Thymus (tissue), 11 donors: Measurements from ENCODE around the gene RYR1. TPM values are rescaled to one million over a fixed set of nuclear protein-coding genes. Genes with fewer than 3 reads are reported as not detected.
"Not testable (repeated sequence)": the region's sequence is repeated elsewhere in the genome, so short reads cannot be mapped to it uniquely, and the experiment has no call there.

Experiments
- DNase-seq, 9 donors: peaks; one replicate each; pipeline ENCODE4 v3.0.0-alpha.2; 2013; ENCODE audit warnings: low spot score in 9 of 9, low read depth in 6 of 9, missing footprints in 1 of 9
- H3K27ac ChIP-seq, 2 donors: one replicate each; pipeline ENCODE4 v1.5.1; 2013; ENCODE audit warnings: control low read depth in 1 of 2, low read depth in 1 of 2, low read length in 1 of 2, mild to moderate bottlenecking in 1 of 2, moderate library complexity in 1 of 2
- H3K27me3 ChIP-seq, 2 donors: one replicate each; pipeline ENCODE4 v1.5.1; 2013; ENCODE audit warnings: low read length in 1 of 2; ENCODE audit not compliant: control insufficient read depth in 2 of 2, insufficient read depth in 1 of 2
- H3K36me3 ChIP-seq, 2 donors: one replicate each; pipeline ENCODE4 v1.5.1; 2013; ENCODE audit warnings: low read length in 1 of 2, mild to moderate bottlenecking in 1 of 2, moderate library complexity in 1 of 2; ENCODE audit not compliant: control insufficient read depth in 2 of 2, insufficient read depth in 2 of 2
- H3K4me1 ChIP-seq, 2 donors: one replicate each; pipeline ENCODE4 v1.5.1; 2013; ENCODE audit warnings: low read length in 2 of 2; ENCODE audit not compliant: control insufficient read depth in 2 of 2, insufficient read depth in 2 of 2
- H3K4me3 ChIP-seq, 2 donors: one replicate each; pipeline ENCODE4 v1.5.1; 2013; ENCODE audit warnings: low read length in 2 of 2, control low read depth in 1 of 2, mild to moderate bottlenecking in 1 of 2
- H3K9me3 ChIP-seq, 2 donors: one replicate each; pipeline ENCODE4 v1.5.1; 2013; ENCODE audit warnings: low read length in 1 of 2, mild to moderate bottlenecking in 1 of 2; ENCODE audit not compliant: control insufficient read depth in 2 of 2, insufficient read depth in 1 of 2
- WGBS: extraction: QIAGEN DNeasy Blood & Tissue Kit; methylation state at CpG from one replicate; pipeline ENCODE4 v1.1.7; 2013; 5-methylcytosine and 5-hydroxymethylcytosine counted together
- polyA plus RNA-seq: library from polyadenylated mRNA; stranded (reverse); fragments of 200-250 nt; gene quantifications from one replicate; pipeline ENCODE4 v1.2.3, GENCODE V29; 2013
- total RNA-seq: library from RNA; stranded (reverse); fragments of 120-200 nt; gene quantifications from one replicate; pipeline ENCODE4 v1.2.4, GENCODE V29; 2013
- donor health status: healthy.

RYR1 gene
- total and polyA plus RNA-seq, 2 donors: 1.1 to 1.8 TPM

- WGBS: 95% methylated on average over 21 of the region's 21 CpGs
- no peak for DNase-seq
- Histone ChIP-seq H3K4me3 (no peak overlapping the region), H3K27ac (no peak overlapping the region), H3K9me3 (no peaks in the 10 kb centered on the region), H3K4me1 (no peaks in the 10 kb centered on the region), H3K27me3 (no peaks in the 10 kb centered on the region), H3K36me3 (no peaks in the 10 kb centered on the region)
Measured at GRCh38 chr19:38517321-38517720, 83.8 kb downstream of the RYR1 start.

DNA sequence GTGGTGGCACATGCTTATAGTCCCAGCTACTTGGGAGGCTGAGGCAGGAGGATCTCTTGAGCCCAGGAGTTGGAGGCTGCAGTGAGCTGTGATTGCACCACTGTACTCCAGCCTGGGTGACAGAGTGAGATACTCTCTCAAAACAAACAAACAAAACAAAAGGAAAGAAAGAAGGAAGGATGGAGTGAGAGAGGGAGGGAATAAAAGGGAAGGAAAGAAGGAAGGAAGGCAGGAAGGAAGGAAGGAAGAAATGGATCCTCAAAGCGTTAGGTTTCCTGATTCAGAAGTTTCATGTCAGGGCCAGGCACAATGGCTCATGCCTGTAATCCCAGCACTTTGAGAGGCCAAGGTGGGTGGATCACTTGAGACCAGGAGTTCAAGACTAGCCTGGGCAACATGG, 84.5 kb downstream of the RYR1 start:
- H3K4me1 ChIP-seq, DNase-seq, H3K27ac ChIP-seq, H3K36me3 ChIP-seq, H3K9me3 ChIP-seq, H3K27me3 ChIP-seq, H3K4me3 ChIP-seq: not testable (repeated sequence)
- 80% methylated on average over 1 of the region's 1 CpG for WGBS

- Histone ChIP-seq H3K36me3 (no peaks in the 10 kb centered on the region), H3K27me3 (no peaks in the 10 kb centered on the region), H3K4me1 (no peaks in the 10 kb centered on the region), H3K4me3 (no peak overlapping the region), H3K9me3 (no peaks in the 10 kb centered on the region), H3K27ac (no peak overlapping the region)
- 95% methylated on average over 26 of the region's 26 CpGs for WGBS
- no peak for DNase-seq
Measured at GRCh38 chr19:38519168-38519567, 85.7 kb downstream of the RYR1 start.

DNA sequence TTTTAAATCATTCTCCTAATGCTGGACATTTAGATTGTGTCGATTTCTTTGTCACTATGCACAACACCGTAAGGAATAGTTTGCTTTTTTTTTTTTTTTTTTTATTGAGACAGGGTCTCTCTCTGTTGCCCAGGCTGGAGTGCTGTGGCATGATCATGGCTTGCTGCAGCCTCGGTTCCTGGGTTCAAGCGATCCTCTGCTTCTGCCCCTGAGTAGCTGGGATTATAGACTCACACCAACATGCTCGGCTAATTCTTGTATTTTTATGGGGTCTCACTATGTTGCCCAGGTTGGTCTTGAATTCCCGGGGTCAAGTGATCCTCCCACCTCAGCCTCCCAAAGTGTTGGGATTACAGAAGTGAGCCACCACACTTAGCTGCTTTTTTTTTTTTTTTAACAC, 86.5 kb downstream of the RYR1 start:
- H3K36me3 ChIP-seq: no peaks in the 10 kb centered on the region
- no peak overlapping the region for H3K27ac ChIP-seq
- no peak for DNase-seq
- no peak overlapping the region for H3K4me3 ChIP-seq
- 98% methylated on average over 6 of the region's 6 CpGs for WGBS
- no peaks in the 10 kb centered on the region for H3K4me1 ChIP-seq
- no peaks in the 10 kb centered on the region for H3K27me3 ChIP-seq
- H3K9me3 ChIP-seq: no peaks in the 10 kb centered on the region

GRCh38 chr19:38522915-38523314, 89.4 kb downstream of the RYR1 start:
- WGBS: 95% methylated on average over 15 of the region's 15 CpGs
- Histone ChIP-seq H3K27ac (no peak overlapping the region), H3K4me3 (no peak overlapping the region), H3K36me3 (no peaks in the 10 kb centered on the region), H3K4me1 (no peaks in the 10 kb centered on the region), H3K27me3 (no peaks in the 10 kb centered on the region), H3K9me3 (no peaks in the 10 kb centered on the region)
- no peak for DNase-seq

GRCh38 chr19:38523319-38523718, 89.8 kb downstream of the RYR1 start:
- no peak for DNase-seq
- 92% methylated on average over 3 of the region's 3 CpGs for WGBS
- Histone ChIP-seq H3K9me3 (no peaks in the 10 kb centered on the region), H3K4me3 (no peak overlapping the region), H3K27ac (no peak overlapping the region), H3K36me3 (no peaks in the 10 kb centered on the region), H3K4me1 (no peaks in the 10 kb centered on the region), H3K27me3 (no peaks in the 10 kb centered on the region)

- Histone ChIP-seq H3K9me3 (no peaks in the 10 kb centered on the region), H3K36me3 (no peaks in the 10 kb centered on the region), H3K27ac (no peak overlapping the region), H3K4me1 (no peaks in the 10 kb centered on the region), H3K27me3 (peaks cover 0 to 2% of the 10 kb centered on the region in 2 donors), H3K4me3 (no peak overlapping the region)
- 86% methylated on average over 9 of the region's 9 CpGs for WGBS
- DNase-seq: no peak
Measured at GRCh38 chr19:38524369-38524768, 90.9 kb downstream of the RYR1 start.

DNA sequence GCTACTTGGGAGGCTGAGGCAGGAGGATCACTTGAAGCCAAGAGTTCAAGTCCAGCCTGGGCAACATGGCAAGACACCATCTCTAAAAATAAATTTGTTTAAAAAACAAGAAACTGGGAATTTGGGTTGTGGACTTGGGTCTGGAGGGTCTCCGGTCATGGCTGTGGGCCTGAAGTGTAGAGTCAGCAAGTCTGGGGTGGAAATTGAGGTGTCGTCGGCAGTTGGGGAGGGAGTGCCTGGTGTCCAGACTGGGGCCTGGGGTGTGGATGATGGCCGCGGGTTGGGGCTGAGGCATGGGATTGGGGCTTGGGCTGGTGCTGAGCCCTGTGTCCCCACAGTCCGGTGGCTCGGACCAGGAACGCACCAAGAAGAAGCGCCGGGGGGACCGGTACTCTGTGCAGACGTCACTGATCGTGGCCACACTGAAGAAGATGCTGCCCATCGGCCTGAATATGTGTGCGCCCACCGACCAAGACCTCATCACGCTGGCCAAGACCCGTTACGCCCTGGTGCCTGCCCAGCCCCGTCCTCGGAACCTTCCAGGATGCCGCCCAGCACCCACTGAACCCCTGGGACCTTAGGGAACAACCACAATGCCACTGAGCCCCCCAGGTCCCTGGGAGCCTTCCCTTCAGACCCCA, 91.6 kb downstream of the RYR1 start:
- Histone ChIP-seq H3K27ac (no peak overlapping the region), H3K4me1 (no peaks in the 10 kb centered on the region), H3K27me3 (peaks cover 0 to 2% of the 10 kb centered on the region in 2 donors), H3K4me3 (no peak overlapping the region), H3K36me3 (no peaks in the 10 kb centered on the region), H3K9me3 (no peaks in the 10 kb centered on the region)
- no peak for DNase-seq
- 96% methylated on average over 22 of the region's 22 CpGs for WGBS

DNA sequence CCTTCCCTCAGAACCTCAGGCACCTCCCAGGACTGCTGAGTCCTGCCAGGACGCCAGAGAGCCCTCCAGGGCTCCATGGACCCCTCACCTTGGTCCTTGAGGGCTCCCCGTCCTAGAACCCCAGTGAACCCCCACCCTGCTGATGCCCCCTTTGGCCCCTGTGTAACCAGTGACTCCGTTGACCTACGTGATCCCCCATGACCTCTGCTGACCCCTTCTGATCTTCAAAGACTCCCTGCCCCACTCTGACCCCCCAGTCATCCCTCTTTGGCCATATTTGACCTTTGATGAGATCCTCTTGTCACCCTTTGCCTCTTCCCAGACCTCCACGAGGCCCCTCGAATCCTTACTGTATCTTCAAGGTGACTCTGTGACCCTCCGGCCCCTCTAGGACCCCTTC, 92.9 kb downstream of the RYR1 start:
- peaks cover 0 to 2% of the 10 kb centered on the region in 2 donors for H3K27me3 ChIP-seq
- H3K36me3 ChIP-seq: no peaks in the 10 kb centered on the region
- H3K4me1 ChIP-seq: no peaks in the 10 kb centered on the region
- WGBS: 90% methylated on average over 7 of the region's 7 CpGs
- no peak overlapping the region for H3K4me3 ChIP-seq
- no peaks in the 10 kb centered on the region for H3K9me3 ChIP-seq
- no peak overlapping the region for H3K27ac ChIP-seq
- DNase-seq: no peak
